ENCODE results near the gene MTHFD2L. TPM values are rescaled to one million over a fixed set of nuclear protein-coding genes. Genes with fewer than 3 reads are reported as not detected.

MTHFD2L gene
- total and polyA plus RNA-seq, 3 donors from 2014 or later: 14.8 to 44.1 (median 29.1) TPM

DNA sequence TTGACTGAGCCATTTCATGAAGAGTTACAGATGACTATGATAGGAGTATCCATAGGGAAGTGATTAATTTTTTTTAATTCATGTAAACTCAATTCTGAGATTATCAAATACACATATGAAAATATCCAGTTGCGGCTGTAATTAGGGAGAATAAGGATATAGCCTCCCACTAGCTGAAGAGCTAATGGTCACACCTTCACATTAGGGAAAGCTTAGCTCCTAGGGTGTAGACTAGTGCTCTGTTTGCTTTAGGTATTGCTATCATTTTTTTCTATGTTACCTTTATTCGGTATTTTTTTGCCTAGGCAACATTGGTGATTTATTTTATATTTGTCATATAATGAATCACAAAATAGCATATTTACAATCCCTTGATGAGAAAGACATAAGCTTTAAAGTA, 110.7 kb downstream of the MTHFD2L start:
- no peaks in the 10 kb centered on the region for H3K36me3 ChIP-seq (ENCODE audit: low read depth, missing control alignments)
- no peak for DNase-seq
- no peak overlapping the region for H3K4me3 ChIP-seq
- no peak overlapping the region for H3K27ac ChIP-seq
- intact Hi-C loops (cut with DNase I; ENCODE audit: low total_unique reads): no loop called here
- 91 to 96% methylated on average over 2 of the region's 2 CpGs for WGBS, 2 donors
- TF ChIP-seq POLR2A (IDR thresholded peaks at IDR 0.05) (no peak), CTCF (IDR thresholded peaks at IDR 0.05) (no peak)
- no peaks in the 10 kb centered on the region for H3K27me3 ChIP-seq
- no peaks in the 10 kb centered on the region for H3K9me3 ChIP-seq
- H3K4me1 ChIP-seq: no peaks in the 10 kb centered on the region

- 72 to 74% methylated on average over 3 of the region's 3 CpGs for WGBS, 2 donors
- Histone ChIP-seq H3K4me1 (no peaks in the 10 kb centered on the region), H3K4me3 (no peak overlapping the region), H3K9me3 (no peaks in the 10 kb centered on the region), H3K27me3 (no peaks in the 10 kb centered on the region), H3K27ac (no peak overlapping the region), H3K36me3 (ENCODE audit: low read depth, missing control alignments) (no peaks in the 10 kb centered on the region)
- intact Hi-C loops (cut with DNase I; ENCODE audit: low total_unique reads): no loop called here
- DNase-seq: no peak
- TF ChIP-seq CTCF (IDR thresholded peaks at IDR 0.05) (no peak), POLR2A (IDR thresholded peaks at IDR 0.05) (no peak)
These were observed 120.6 kb downstream of the MTHFD2L start for GRCh38 chr4:74278490-74278889.

- intact Hi-C loops (cut with DNase I; ENCODE audit: low total_unique reads): no loop called here
- DNase-seq: no peak
- WGBS, 2 donors: 97 to 98% methylated on average over 3 of the region's 3 CpGs
- Histone ChIP-seq H3K27me3 (no peaks in the 10 kb centered on the region), H3K4me3 (no peak overlapping the region), H3K9me3 (no peaks in the 10 kb centered on the region), H3K4me1 (no peaks in the 10 kb centered on the region), H3K36me3 (ENCODE audit: low read depth, missing control alignments) (no peaks in the 10 kb centered on the region), H3K27ac (no peak overlapping the region)
- no peak for TF ChIP-seq CTCF (IDR thresholded peaks at IDR 0.05)
- TF ChIP-seq POLR2A (IDR thresholded peaks at IDR 0.05): no peak
These were observed 121.8 kb downstream of the MTHFD2L start for GRCh38 chr4:74279716-74280115.

DNA sequence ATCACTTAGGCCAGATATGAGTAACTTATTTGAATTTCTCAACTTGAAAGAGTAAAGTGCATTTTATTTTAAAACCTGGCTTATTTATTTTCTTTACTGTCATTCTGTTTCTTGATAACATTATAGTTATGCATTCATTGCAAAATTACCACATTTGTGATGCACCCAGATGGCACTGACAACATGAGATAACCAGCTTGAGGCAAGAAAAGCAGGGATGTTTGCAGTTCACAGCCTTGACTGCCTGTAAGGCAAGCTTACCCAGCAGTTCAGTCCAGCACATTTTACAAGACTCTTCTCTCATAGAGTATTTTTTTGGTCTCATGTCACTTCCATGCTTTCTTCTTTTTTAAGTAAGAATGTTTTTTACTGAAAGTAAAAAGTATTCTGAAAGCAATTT, 125.0 kb downstream of the MTHFD2L start:
- H3K4me3 ChIP-seq: no peak overlapping the region
- H3K9me3 ChIP-seq: no peaks in the 10 kb centered on the region
- H3K27me3 ChIP-seq: no peaks in the 10 kb centered on the region
- no peak overlapping the region for H3K27ac ChIP-seq
- TF ChIP-seq POLR2A (IDR thresholded peaks at IDR 0.05) (no peak), CTCF (IDR thresholded peaks at IDR 0.05) (no peak)
- no peaks in the 10 kb centered on the region for H3K4me1 ChIP-seq
- DNase-seq: no peak
- intact Hi-C loops (cut with DNase I; ENCODE audit: low total_unique reads): no loop called here
- no peaks in the 10 kb centered on the region for H3K36me3 ChIP-seq (ENCODE audit: low read depth, missing control alignments)

DNA sequence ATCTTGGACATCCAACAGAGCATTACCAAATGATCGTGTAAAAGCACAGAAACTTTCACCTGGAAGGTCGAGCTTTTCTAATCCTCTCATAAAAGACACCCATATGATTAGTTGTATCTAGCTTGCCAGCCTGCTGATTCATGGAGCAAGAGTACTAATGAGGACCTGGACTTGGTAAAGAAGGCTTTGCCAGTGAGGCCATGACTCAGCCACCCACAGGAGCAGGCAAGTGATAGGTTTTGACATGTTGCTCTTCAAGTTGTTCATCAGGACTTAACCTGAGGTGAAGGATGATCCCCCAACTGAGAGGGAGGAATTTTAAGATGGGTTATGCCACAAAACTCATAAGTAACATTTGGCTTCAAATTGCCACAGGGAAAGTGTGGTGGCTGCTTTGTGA, 125.7 kb downstream of the MTHFD2L start:
- Histone ChIP-seq H3K4me1 (no peaks in the 10 kb centered on the region), H3K9me3 (no peaks in the 10 kb centered on the region), H3K27ac (no peak overlapping the region), H3K36me3 (ENCODE audit: low read depth, missing control alignments) (no peaks in the 10 kb centered on the region), H3K4me3 (no peak overlapping the region), H3K27me3 (no peaks in the 10 kb centered on the region)
- no peak for DNase-seq
- WGBS, 2 donors: 92 to 97% methylated on average over 2 of the region's 2 CpGs
- intact Hi-C loops (cut with DNase I; ENCODE audit: low total_unique reads): no loop called here
- TF ChIP-seq CTCF (IDR thresholded peaks at IDR 0.05) (no peak), POLR2A (IDR thresholded peaks at IDR 0.05) (no peak)

Data from testis (tissue), 3 donors.